T47D (cell line): ENCODE measurements around the gene LYPD1.

Source experiments
- DNase-seq, 2 experiments: peaks; one replicate each; pipeline versions ENCODE4 v3.0.0 to v3.0.0-alpha.2; 2011 to 2012; ENCODE audit warnings: low read depth in 1 of 2, low spot score in 1 of 2
- JUND ChIP-seq: IDR thresholded peaks from 2 replicates; pipeline ENCODE4 v1.6.1; 2012; ENCODE audit warnings: low read depth
- in situ Hi-C: cut with HindIII; loops from 2 replicates; pipeline ENCODE4 v1.10.0; 2016; ENCODE audit warnings: low sequenced_read_pairs, low pct_unique_long_range_greater_than_20kb

The LYPD1 gene

DNA sequence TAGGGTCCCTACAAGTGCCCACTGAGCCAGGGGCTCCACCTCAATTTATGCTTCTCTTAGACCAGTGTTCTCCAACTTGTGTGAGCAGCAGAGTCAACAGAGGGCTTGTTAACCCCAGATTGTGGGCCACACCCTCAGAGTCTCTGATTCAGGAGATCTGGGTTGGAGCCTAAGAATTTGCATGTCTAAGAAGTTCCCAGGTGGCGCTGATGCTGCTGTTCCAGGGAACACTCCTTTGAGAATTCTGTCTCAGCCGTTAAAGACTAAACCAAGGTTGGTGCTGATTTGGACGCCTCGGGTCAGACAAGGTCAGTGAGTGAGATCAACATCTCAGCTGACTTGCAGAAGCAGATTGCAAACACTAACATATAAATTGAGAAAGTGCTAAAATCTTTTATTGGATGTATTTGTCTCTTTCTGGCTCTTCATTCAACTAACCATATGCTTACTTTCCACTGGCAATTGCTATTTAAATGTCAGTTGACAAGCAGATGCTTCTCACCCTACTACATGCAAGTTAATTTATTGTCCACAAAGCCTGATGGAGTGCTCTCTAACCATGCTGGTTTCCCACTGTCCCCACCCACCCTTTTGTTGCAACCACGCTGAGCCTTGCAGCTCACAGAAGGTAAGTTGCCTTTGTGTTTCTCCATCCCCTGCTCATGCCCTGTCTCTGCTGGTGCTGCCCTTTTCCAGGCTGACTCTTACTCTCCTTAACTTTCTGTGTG is 31.5 kb downstream of the LYPD1 start:
- DNase-seq, result no peak
- TF ChIP-seq JUND, result no peak
- in situ Hi-C loops, result no loop called here

DNA sequence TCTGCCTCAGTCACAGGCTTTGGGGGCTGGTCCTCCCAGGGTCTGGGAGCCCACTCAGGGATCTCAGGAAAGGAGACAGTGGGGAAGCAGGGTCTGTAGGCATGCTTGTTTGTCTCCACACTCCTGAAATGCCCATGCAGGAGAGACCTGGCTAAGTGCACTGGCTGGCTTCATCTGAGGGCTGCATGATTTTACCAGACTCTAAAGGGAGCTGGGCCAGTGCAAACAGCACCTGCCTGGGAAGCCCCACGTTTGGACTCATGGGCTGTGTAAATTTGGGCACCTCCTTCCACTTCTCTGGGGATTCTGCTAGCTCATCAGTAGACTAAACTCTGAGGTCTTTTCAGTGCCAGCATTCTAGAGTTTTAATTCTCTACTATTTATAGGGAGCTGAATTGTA is 33.7 kb downstream of the LYPD1 start:
- no peak for DNase-seq
- TF ChIP-seq JUND, result no peak
- in situ Hi-C loops, result no loop called here

DNA sequence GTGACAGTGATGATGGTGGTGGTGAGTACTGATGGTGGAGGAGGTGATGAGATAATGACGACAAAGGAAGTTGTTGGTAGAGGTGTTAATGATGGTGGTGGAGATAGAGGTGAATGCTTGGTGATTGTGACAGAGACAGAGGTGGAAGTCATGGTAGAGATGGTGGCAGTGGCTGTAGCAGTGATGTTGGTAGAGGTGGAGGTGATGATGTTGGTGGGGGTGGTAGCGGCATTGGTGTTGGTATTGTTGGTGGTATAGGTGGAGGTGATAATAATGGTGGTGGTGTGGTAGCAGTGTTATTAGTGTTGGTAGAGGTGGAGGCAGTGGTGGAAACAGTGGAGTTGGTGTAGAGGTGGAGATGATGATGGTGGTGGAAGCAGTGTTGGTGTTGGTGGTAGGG is 36.4 kb downstream of the LYPD1 start:
- no peak for TF ChIP-seq JUND
- in situ Hi-C loops, result no loop called here
- DNase-seq, result no peak

DNA sequence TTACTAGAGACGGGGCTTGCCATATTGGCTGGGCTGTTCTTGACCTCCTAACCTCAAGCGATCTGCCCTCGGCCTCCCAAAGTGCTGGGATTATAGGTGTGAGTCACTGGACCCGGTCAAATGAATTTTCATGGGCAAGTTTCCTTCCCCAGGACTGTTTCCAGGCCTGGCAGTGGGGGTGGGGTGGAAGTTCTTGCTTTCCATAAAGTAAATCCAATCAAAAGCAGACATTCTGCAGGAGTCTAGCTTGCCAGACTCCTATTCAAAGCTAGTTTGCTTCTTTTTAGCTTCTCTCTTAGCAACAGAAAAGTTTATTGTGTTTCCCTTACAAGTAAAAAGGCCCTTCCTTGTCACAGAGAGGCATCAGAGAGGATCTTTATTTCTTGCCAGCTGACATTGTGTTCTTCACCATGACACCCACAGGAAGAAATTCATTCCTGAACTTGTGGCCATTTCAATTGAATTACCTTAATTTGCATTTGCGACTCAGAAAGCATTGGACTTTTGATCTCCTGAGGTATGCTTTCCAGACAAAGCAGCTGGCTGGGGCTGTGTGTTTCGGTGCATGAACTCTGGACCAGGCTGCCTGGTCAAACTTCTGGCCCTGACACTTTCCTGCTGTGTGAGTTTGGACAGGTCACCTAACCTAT is 37.9 kb downstream of the LYPD1 start:
- TF ChIP-seq JUND, result no peak
- DNase-seq, result peak in 1 of 2 experiments; percentile 6
- in situ Hi-C loops, result no loop called here

DNA sequence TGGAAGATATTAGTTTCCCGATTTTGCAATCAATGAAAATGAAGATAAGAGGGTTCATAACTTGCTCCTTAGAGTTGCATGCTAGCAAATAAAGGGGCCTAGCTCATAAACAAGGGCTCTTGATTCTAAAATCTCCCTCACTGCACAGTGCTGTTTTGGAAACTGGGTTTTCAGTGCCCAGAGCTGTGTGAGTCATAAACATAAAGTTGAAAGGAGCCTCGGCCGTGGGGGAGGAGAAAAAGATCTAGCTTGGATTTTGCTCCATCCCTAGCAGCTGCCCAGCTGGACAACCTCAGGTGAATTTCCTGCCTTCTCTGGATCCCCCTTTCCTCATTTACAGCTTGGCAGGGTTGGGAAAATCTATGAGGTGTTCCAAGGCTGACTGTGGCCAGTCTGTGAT is 42.5 kb downstream of the LYPD1 start:
- in situ Hi-C loops, result no loop called here
- no peak for TF ChIP-seq JUND
- DNase-seq, result no peak

DNA sequence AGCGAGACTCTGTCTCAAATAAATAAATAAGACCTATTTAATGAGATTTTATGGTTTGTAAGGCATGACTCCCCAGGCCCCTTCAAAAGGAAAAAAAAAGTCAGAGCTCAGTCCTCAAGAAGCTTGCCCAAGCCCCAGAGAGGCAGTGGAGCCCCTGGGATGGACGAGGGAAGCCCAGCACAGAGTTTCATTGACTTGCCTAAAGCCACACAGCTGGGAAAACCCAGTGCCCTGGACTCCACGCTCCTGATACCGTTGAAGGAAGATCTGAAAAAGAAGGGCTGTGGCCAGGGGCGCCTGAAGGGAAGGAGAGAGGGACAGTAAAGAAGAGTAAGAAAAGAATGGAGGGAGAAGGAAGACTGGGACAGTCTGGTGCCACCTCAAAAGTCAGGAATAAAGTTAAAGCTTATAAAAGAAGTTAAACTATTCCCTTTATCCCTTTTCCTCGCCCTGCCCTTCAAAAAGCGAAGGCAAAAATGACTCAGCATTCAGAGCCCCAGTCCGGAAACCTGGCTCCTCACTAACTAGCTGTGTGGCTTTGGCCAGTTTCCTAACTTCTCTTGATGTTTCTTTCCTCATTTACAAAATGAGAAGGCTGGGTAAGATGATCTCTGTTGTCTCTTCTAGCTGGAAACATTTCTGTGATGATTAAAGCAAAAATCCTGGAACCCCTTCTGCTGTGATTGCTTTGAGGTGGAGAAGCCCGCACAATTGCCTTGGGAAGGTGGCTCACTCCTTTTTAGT is 46.7 kb downstream of the LYPD1 start:
- DNase-seq, result no peak
- no peak for TF ChIP-seq JUND
- in situ Hi-C loops, result no loop called here

DNA sequence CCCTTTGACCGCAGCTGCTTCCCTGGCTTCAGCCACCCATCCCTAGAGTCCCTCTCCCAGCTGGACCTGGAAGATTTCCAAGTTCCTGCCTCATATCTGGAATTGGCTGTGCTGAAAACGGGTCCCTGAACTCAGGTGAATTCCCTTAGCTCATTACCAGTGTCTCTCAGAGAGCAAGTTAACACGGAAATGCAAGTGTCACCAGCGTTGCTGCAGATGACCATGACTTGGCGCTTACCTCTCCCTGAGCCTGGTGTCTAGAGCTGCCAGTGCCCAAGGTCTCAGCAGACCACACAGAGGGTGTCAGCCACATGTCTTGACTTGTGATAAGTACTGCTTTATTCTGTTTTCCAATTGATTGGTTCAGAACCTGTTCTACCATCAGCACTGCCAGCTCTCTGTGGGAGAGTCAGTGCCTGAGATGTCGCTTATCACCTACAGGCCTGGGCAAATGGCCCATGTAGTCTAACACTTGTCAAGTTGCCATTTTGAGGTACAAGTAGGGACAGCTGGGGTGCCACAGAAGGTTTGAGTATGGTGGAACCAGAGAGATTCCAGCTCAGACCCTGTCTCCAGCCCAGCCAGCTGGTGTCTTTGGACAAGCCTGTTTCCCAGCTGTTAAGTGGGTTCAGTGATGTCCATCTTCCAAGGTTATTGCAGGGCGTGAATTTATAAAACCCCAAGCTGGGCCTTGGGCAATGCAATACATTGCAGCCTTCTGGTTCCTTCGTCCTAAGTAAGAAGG is 48.7 kb downstream of the LYPD1 start:
- DNase-seq, result no peak
- in situ Hi-C loops, result no loop called here
- no peak for TF ChIP-seq JUND

DNA sequence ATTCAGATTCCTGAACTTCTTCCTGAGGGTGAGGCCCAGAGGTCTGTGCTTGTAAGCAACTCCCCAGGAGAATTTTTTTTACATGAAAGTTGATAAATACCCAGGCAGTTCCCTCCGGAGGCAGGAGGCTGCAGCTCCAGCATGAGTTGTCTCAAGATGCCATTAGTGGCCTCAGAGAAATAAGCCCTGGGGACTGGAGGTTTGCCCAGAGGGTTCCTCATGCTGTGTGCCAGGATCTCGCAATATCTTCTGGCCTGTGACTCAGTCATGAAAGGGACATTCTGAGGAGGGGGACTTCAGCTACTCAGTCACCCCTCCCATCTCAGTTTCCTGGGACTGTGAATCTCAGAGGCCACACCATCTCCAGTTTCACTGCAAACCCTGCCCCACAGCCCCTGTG is 49.9 kb downstream of the LYPD1 start:
- no peak for DNase-seq
- TF ChIP-seq JUND, result no peak
- in situ Hi-C loops, result no loop called here

DNA sequence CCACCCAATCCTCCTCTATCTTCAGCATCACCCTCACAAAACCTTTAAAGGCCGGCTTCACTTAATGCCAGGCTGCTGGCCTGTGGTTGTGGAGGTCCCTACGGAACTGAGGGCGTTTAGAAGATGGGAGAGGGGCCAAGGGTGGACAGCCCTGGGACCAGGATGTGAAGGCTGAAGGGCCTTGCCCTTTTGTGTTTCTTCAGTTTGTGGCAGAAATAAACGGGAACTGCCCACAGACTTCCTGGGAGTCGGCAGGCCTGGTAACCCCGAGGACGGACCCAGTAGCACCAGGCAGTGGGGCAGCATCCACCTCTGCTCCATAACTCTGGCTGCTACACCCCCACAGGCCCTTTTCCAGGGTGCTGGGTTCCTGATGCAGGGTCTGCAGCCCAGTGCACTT is 51.3 kb downstream of the LYPD1 start:
- in situ Hi-C loops, result no loop called here
- TF ChIP-seq JUND, result no peak
- no peak for DNase-seq

DNA sequence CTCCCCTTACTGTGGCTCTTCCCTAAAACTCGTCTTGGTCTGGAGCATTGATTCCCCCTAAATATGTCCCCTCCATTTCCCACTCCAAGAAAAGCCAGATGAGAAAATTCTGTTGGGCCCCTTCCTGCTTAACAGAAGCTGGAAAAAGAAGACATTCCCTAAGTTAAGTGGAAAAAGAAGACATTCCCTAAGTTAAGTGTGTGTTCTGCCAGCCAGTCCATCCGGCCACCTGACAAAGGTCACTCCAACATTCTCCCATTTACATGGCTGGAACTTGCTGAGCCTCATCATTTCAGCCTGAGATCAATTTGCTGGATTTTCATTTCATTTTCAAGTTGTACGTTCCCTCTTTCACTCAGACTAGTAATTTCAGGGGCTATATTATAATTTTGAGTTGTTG is 52.0 kb downstream of the LYPD1 start:
- TF ChIP-seq JUND, result no peak
- in situ Hi-C loops, result no loop called here
- DNase-seq, result no peak

DNA sequence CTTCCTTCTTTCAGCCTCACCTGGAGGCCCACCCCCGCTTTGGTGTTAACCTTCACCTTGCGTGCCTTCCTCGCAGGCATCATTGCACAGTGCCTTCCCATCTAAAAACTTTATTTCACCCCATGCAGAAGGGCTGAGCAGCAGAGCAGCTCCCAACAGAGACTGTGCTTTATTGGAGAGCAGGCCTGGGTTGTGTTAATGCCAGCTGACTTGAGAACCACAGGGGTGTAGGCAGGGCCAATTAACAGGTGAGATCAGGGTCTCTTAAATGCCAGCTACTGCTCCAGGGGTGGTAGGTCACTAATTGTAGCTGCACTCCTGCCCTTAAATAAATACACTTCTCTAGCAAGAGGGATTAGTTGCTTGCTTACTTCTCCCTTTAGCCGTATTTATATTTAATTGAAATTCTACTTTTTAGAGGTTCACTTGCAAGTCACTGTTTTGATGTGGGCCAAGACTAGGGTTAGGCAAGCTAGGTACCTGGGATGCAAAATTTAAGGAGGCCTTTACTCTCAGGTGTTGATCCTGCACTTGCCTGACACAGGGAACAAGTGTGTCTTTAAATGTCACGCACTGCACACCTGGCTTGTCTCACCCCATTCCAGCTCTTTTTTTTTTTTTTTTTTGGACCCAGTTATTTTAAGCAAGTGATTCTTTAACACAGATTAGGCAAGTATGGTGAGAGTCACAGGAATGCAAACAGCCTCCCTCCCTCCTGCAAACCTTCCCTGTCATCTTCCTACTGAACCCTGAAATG is 54.5 kb downstream of the LYPD1 start:
- no peak for TF ChIP-seq JUND
- in situ Hi-C loops, result no loop called here
- DNase-seq, result no peak

DNA sequence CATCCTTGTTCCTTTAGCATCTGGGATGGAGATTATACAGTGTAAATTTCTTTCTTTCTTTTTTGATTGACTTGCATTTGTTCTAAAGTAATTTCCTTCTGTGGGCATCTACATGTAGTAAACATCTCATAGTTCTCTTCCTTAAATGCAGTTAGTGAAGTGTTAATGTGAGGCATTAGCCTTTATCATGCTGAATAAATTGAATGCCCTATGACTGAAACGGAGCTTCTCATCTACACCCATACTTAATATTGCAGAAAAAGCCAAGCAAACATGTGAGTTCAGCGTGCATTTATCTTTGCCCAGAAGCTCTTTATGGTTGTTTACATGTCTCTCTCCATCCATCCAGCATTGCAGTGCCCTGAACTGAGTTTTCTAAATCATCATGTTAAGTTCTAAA is 58.3 kb downstream of the LYPD1 start:
- in situ Hi-C loops, result no loop called here
- no peak for DNase-seq
- TF ChIP-seq JUND, result no peak
